Measurements from ENCODE around the gene ZNF746.

ZNF746 gene

GRCh38 chr7:149489391-149490024 lies 8.1 kb downstream of the ZNF746 start:
- no peak for DNase-seq

- no peak for DNase-seq
Measured at GRCh38 chr7:149479568-149479967, 18.0 kb downstream of the ZNF746 start.

- DNase-seq: no peak
Measured at GRCh38 chr7:149478754-149479153, 18.9 kb downstream of the ZNF746 start.

GRCh38 chr7:149477494-149478443 lies 19.8 kb downstream of the ZNF746 start:
- no peak for DNase-seq

GRCh38 chr7:149476791-149477190 lies 20.8 kb downstream of the ZNF746 start:
- no peak for DNase-seq

GRCh38 chr7:149475121-149476045 lies 22.2 kb downstream of the ZNF746 start:
- DNase-seq: no peak

GRCh38 chr7:149474309-149475120 lies 23.1 kb downstream of the ZNF746 start:
- no peak for DNase-seq

GRCh38 chr7:149473251-149473650 lies 24.4 kb downstream of the ZNF746 start:
- no peak for DNase-seq

GRCh38 chr7:149471289-149471953 lies 26.2 kb downstream of the ZNF746 start:
- DNase-seq: no peak

- no peak for DNase-seq
Measured at GRCh38 chr7:149469806-149470205, 27.8 kb downstream of the ZNF746 start.

GRCh38 chr7:149468208-149468607 lies 29.4 kb downstream of the ZNF746 start:
- no peak for DNase-seq

GRCh38 chr7:149467321-149467859 lies 30.2 kb downstream of the ZNF746 start:
- no peak for DNase-seq

GRCh38 chr7:149466364-149466763 lies 31.2 kb downstream of the ZNF746 start:
- no peak for DNase-seq

GRCh38 chr7:149463500-149464161 lies 34.0 kb downstream of the ZNF746 start:
- DNase-seq: no peak

GRCh38 chr7:149462101-149462520 lies 35.5 kb downstream of the ZNF746 start:
- DNase-seq: no peak

GRCh38 chr7:149460493-149461277 lies 36.9 kb downstream of the ZNF746 start, which contains the start of gene ZNF777:
Gene ZNF777 (minus strand): TSS chr7:149461062. CDS start chr7:149456022, 5,040 bp downstream.
- DNase-seq: peak; percentile 74

GRCh38 chr7:149459540-149460452 lies 37.8 kb downstream of the ZNF746 start:
- DNase-seq: no peak

GRCh38 chr7:149459201-149459539 lies 38.4 kb downstream of the ZNF746 start:
- DNase-seq: no peak

- DNase-seq: no peak
Measured at GRCh38 chr7:149458235-149458634, 39.4 kb downstream of the ZNF746 start.

Data from NCI-H1092 treated with DMSO at 0.1 percent for 48 hours (cell line).